Left lung (tissue), 10 donors: Measurements from ENCODE around the gene SETD4. TPM values are rescaled to one million over a fixed set of nuclear protein-coding genes. Genes with fewer than 3 reads are reported as not detected.

Experiments
- ATAC-seq: fragments of 200-7000 bp; cut with Tn5 transposase; one replicate; pipeline ENCODE4 v1.9.1; 2020; ENCODE audit warnings: moderate library complexity
- DNase-seq, 4 donors: peaks; one replicate each; pipeline ENCODE4 v3.0.0-alpha.2; 2013 to 2020
- H3K27ac ChIP-seq, 2 donors: fragments of 200-600 bp; sonication (generic) in 1 of 2; one replicate each; pipeline versions ENCODE4 v1.5.0 to v1.8.0; 2020 to 2021
- H3K27me3 ChIP-seq, 2 donors: fragments of 200-600 bp; sonication (generic) in 1 of 2; one replicate each; pipeline versions ENCODE4 v1.5.0 to v1.8.0; 2020 to 2021
- H3K36me3 ChIP-seq, 2 donors: fragments of 200-600 bp; sonication (generic) in 1 of 2; one replicate each; pipeline versions ENCODE4 v1.5.0 to v1.8.0; 2020 to 2021
- H3K4me1 ChIP-seq, 2 donors: fragments of 200-600 bp; one replicate each; pipeline ENCODE4 v1.8.0; 2021
- H3K4me3 ChIP-seq, 2 donors: fragments of 200-600 bp; sonication (generic) in 1 of 2; one replicate each; pipeline versions ENCODE4 v1.5.0 to v1.8.0; 2020 to 2021; ENCODE audit warnings: mild to moderate bottlenecking in 1 of 2
- H3K9me3 ChIP-seq, 2 donors: fragments of 200-600 bp; sonication (generic) in 1 of 2; one replicate each; pipeline versions ENCODE4 v1.5.0 to v1.8.0; 2020 to 2021
- CTCF ChIP-seq, 2 donors: fragments of 200-600 bp; sonication (generic) in 1 of 2; IDR thresholded peaks; one replicate each; pipeline versions ENCODE4 v1.5.0 to v1.8.0; 2021; ENCODE audit warnings: antibody characterized with exemption in 2 of 2
- intact Hi-C, 2 donors: fragments of 100-400 bp; cut with DNase I; formaldehyde crosslinking; loops; one replicate each; pipeline versions ENCODE4 v1.11.2 to v1.14.2; 2022
- polyA plus RNA-seq, 6 donors: library from polyadenylated mRNA; unstranded; fragments of 120-200 nt; gene quantifications; one replicate each; pipeline ENCODE4 v1.2.1, GENCODE V29; 2013; ENCODE audit not compliant: insufficient read length in 6 of 6
- total RNA-seq, 2 donors: library from RNA; stranded (reverse); fragmentation: NEBNext Ultra II Directional; extraction: Animal tissue kit (Norgen Biotek cat#: 25700); gene quantifications; one replicate each; pipeline ENCODE4 v1.2.1, GENCODE V29; 2021
- donor health status: DM: no; HTN: yes; CAD: no.
- donor health status: DM: no; HTN: no; CAD: no.

Gene SETD4
- total and polyA plus RNA-seq, 8 donors: 16.6 to 44.7 (median 35.2) TPM

- Histone ChIP-seq H3K36me3 (no peaks in the 10 kb centered on the region), H3K9me3 (no peaks in the 10 kb centered on the region), H3K4me3 (no peak overlapping the region), H3K27me3 (peaks cover 0 to 31% of the 10 kb centered on the region in 2 donors), H3K27ac (no peak overlapping the region), H3K4me1 (peaks cover 12 to 13% of the 10 kb centered on the region in 2 donors)
- TF ChIP-seq CTCF (IDR thresholded peaks at IDR 0.05): no peak
- ATAC-seq (peak; percentile 63), DNase-seq (peak in 2 of 4 donors; percentile 33 to 47)
- intact Hi-C loops: no loop called here
Observed at GRCh38 chr21:35987475-35987874, 72.9 kb downstream of the SETD4 start.

GRCh38 chr21:35984654-35985361 is 75.5 kb downstream of the SETD4 start:
- H3K4me3 ChIP-seq: no peak overlapping the region
- ATAC-seq (peak; percentile 62), DNase-seq (peak in 2 of 4 donors; percentile 32 to 69)
- H3K36me3 ChIP-seq: no peaks in the 10 kb centered on the region
- no peak overlapping the region for H3K27ac ChIP-seq
- no peaks in the 10 kb centered on the region for H3K9me3 ChIP-seq
- H3K27me3 ChIP-seq: peaks cover 0 to 30% of the 10 kb centered on the region in 2 donors
- peaks cover 12 to 13% of the 10 kb centered on the region in 2 donors for H3K4me1 ChIP-seq
- TF ChIP-seq CTCF (IDR thresholded peaks at IDR 0.05): no peak
- intact Hi-C loops: no loop called here

Other genes starting within 250 kb of the SETD4 start
- 10 to 100 TPM; 64.1 to 83.4 TPM for gene CBR1, start 9.5 kb upstream of the SETD4 start, total RNA-seq
- 10 to 100 TPM; 20.7 to 34.7 (median 28.1) TPM for gene CBR1, start 9.5 kb upstream of the SETD4 start, polyA plus RNA-seq
- 1 to 10 TPM; 2.5 to 4.7 TPM for gene CBR3, start 74.6 kb upstream of the SETD4 start, total RNA-seq
- gene CBR3, start 74.6 kb upstream of the SETD4 start, polyA plus RNA-seq: 1 to 10 TPM; 1.3 to 4.6 (median 1.8) TPM
- 10 to 100 TPM; 27.4 to 29.6 TPM for gene DOP1B, start 96.3 kb upstream of the SETD4 start, total RNA-seq
- 1 to 10 TPM; 6.0 to 9.7 (median 6.8) TPM for gene DOP1B, start 96.3 kb upstream of the SETD4 start, polyA plus RNA-seq